Activated T-cell treated with anti-CD3 and anti-CD28 coated beads for 1 hour (primary cell): ENCODE results near the gene SNCB.

ENCODE experiments used
- DNase-seq: peaks from one replicate; pipeline ENCODE4 v3.0.0-alpha.2; 2020; ENCODE audit warnings: low read depth

Gene SNCB

GRCh38 chr5:176629853-176630680 is at the start of gene SNCB, which contains the start of gene EIF4E1B:
Gene SNCB, minus strand, starts transcription at chr5:176630534. Its CDS starts 880 bp downstream, at chr5:176629654.
Gene EIF4E1B, plus strand, starts transcription at chr5:176630675. Its CDS starts 12,113 bp downstream, at chr5:176642788.
- DNase-seq = no peak

GRCh38 chr5:176679365-176680225 is 49.3 kb upstream of the SNCB start:
- DNase-seq = no peak

GRCh38 chr5:176678584-176678983 is 48.2 kb upstream of the SNCB start:
- no peak for DNase-seq

GRCh38 chr5:176677209-176677939 is 47.0 kb upstream of the SNCB start:
- DNase-seq = no peak

- no peak for DNase-seq
Observed at GRCh38 chr5:176676361-176676824, 46.1 kb upstream of the SNCB start.

- no peak for DNase-seq
Observed at GRCh38 chr5:176675676-176676360, 45.5 kb upstream of the SNCB start.

GRCh38 chr5:176674799-176675198 is 44.5 kb upstream of the SNCB start:
- DNase-seq = no peak

- DNase-seq = no peak
Observed at GRCh38 chr5:176673651-176674583, 43.6 kb upstream of the SNCB start.

GRCh38 chr5:176671890-176672747 is 41.8 kb upstream of the SNCB start:
- DNase-seq = no peak

GRCh38 chr5:176671399-176671798 is 41.1 kb upstream of the SNCB start:
- no peak for DNase-seq

- DNase-seq = no peak
Observed at GRCh38 chr5:176670449-176670848, 40.1 kb upstream of the SNCB start.

- no peak for DNase-seq
Observed at GRCh38 chr5:176667637-176668036, 37.3 kb upstream of the SNCB start.

- DNase-seq = no peak
Observed at GRCh38 chr5:176665517-176665916, 35.2 kb upstream of the SNCB start.

GRCh38 chr5:176664886-176665285 is 34.6 kb upstream of the SNCB start:
- DNase-seq = no peak

GRCh38 chr5:176664479-176664878 is 34.1 kb upstream of the SNCB start:
- DNase-seq = no peak

- DNase-seq = no peak
Observed at GRCh38 chr5:176663566-176663965, 33.2 kb upstream of the SNCB start.

GRCh38 chr5:176662371-176663333 is 32.3 kb upstream of the SNCB start:
- no peak for DNase-seq

- no peak for DNase-seq
Observed at GRCh38 chr5:176661676-176662075, 31.3 kb upstream of the SNCB start.
